Neural progenitor cell (in vitro differentiated cells): ENCODE results near the gene EIF4G3.

Source experiments
- CTCF ChIP-seq: fragments of 200-600 bp; sonication (generic); IDR thresholded peaks from 2 replicates; pipeline ENCODE4 v1.5.1; 2017; ENCODE audit warnings: antibody characterized with exemption, mild to moderate bottlenecking
- EZH2phosphoT487 ChIP-seq: fragments of 200-600 bp; sonication (generic); IDR thresholded peaks from 2 replicates; pipeline ENCODE4 v1.6.1; 2017; ENCODE audit warnings: antibody characterized with exemption

- no peak for TF ChIP-seq CTCF
- no peak for TF ChIP-seq EZH2phosphoT487
These were observed 228.6 kb downstream of the EIF4G3 start for GRCh38 chr1:20948101-20948500.
